Subcutaneous adipose tissue (tissue), 4 donors: ENCODE data around the gene CRADD. TPM values are rescaled to one million over a fixed set of nuclear protein-coding genes. Genes with fewer than 3 reads are reported as not detected.

Source experiments
- CTCF ChIP-seq: fragments of 450-650 bp; IDR thresholded peaks from one replicate; pipeline ENCODE4 v1.5.1; 2016; ENCODE audit warnings: low read depth, mild to moderate bottlenecking, control low read depth, antibody characterized with exemption, moderate library complexity
- total RNA-seq, 4 donors: library from RNA; depleted of rRNA; stranded (reverse); fragments of >200 nt; gene quantifications; one replicate each; pipeline ENCODE4 v1.1.0, GENCODE V29; 2016

CRADD gene
- total RNA-seq, 4 donors from 2014 or later, result 22.5 to 43.7 (median 39.3) TPM

- no peak for TF ChIP-seq CTCF
Measured at GRCh38 chr12:93706824-93707223, 29.6 kb downstream of the CRADD start.

GRCh38 chr12:93707836-93708235 lies 30.7 kb downstream of the CRADD start:
- TF ChIP-seq CTCF, result no peak

GRCh38 chr12:93708952-93709351 lies 31.8 kb downstream of the CRADD start:
- TF ChIP-seq CTCF, result no peak

- no peak for TF ChIP-seq CTCF
Measured at GRCh38 chr12:93709386-93709785, 32.2 kb downstream of the CRADD start.

GRCh38 chr12:93710574-93710926 lies 33.4 kb downstream of the CRADD start:
- TF ChIP-seq CTCF, result no peak

GRCh38 chr12:93712200-93712599 lies 35.0 kb downstream of the CRADD start:
- TF ChIP-seq CTCF, result no peak

GRCh38 chr12:93713060-93713459 lies 35.9 kb downstream of the CRADD start:
- TF ChIP-seq CTCF, result no peak

GRCh38 chr12:93713800-93714199 lies 36.6 kb downstream of the CRADD start:
- TF ChIP-seq CTCF, result no peak
